Endothelial cell of umbilical vein (primary cell): ENCODE results near the gene COMMD2. TPM values are rescaled to one million over a fixed set of nuclear protein-coding genes. Genes with fewer than 3 reads are reported as not detected.

Experiments used
- BruUV-seq: library from RNA; stranded (reverse); fragments of 400-500 nt; replicated peaks from 2 replicates; lab custom pipeline; 2021; lab: Mats Ljungman, UMichigan
- CTCF ChIA-PET: fragments of 300-600, 350-600 bp; sonication (Branson Sonifier 250); formaldehyde crosslinking; loops from one replicate; lab custom pipeline; 2021; ENCODE audit warnings: antibody characterized with exemption, inconsistent platforms; lab: Charles Lee
- POLR2A ChIA-PET: fragments of 300-600, 350-600 bp; sonication (Branson Sonifier 250); formaldehyde crosslinking; loops from one replicate; lab custom pipeline; 2021; ENCODE audit warnings: antibody characterized with exemption, inconsistent platforms; lab: Charles Lee
- DNase-seq: peaks from one replicate; pipeline ENCODE4 v3.0.0-alpha.2; 2011; ENCODE audit warnings: low read depth, low spot score
- FAIRE-seq: peaks from 2 replicates; lab custom pipeline; 2011; peaks lifted over from hg19 to GRCh38; lab: Jason Lieb, UNC
- H2AFZ ChIP-seq: 2 replicates; pipeline ENCODE4 v1.6.0; 2012; ENCODE audit warnings: low read depth, low read length, control low read depth, inconsistent platforms
- H3K27ac ChIP-seq: 2 replicates; pipeline ENCODE4 v1.5.1; 2011; ENCODE audit warnings: low read depth, mild to moderate bottlenecking, control low read depth, low read length, moderate library complexity; ENCODE audit not compliant: insufficient read depth
- H3K27me3 ChIP-seq, 2 experiments: 2 replicates each; pipeline versions ENCODE4 v1.6.0 to v1.6.1; 2011; ENCODE audit warnings: low read length in 2 of 2, mixed read lengths in 1 of 2; ENCODE audit not compliant: control insufficient read depth in 2 of 2, insufficient read depth in 2 of 2
- H3K36me3 ChIP-seq, 2 experiments: 2 replicates in 1 of 2; 3 replicates in 1 of 2; pipeline ENCODE4 v1.5.1; 2011; ENCODE audit warnings: low read length in 2 of 2, mild to moderate bottlenecking in 1 of 2, moderate library complexity in 1 of 2; ENCODE audit not compliant: control insufficient read depth in 2 of 2, insufficient read depth in 2 of 2; ENCODE audit errors: extremely low read depth in 1 of 2
- H3K4me1 ChIP-seq: 3 replicates; pipeline ENCODE4 v1.5.1; 2011; ENCODE audit warnings: mild to moderate bottlenecking, low read length; ENCODE audit not compliant: control insufficient read depth, insufficient read depth; ENCODE audit errors: extremely low read depth
- H3K4me2 ChIP-seq: 2 replicates; pipeline ENCODE4 v1.6.1; 2011; ENCODE audit warnings: low read length, control low read depth, mixed read lengths; ENCODE audit not compliant: insufficient read depth
- H3K4me3 ChIP-seq, 3 experiments: fragments of 200-600 bp in 1 of 3; sonication (generic), shearing (Covaris generic) in 1 of 3; replicated peaks in 1 of 3; 2 replicates each; pipeline ENCODE4 v1.5.1; 2011 to 2016; ENCODE audit warnings: control low read depth in 3 of 3, low read length in 3 of 3, mild to moderate bottlenecking in 2 of 3, inconsistent platforms in 1 of 3, low read depth in 1 of 3, moderate library complexity in 1 of 3; ENCODE audit not compliant: insufficient read depth in 1 of 3
- H3K79me2 ChIP-seq: 2 replicates; pipeline ENCODE4 v1.6.0; 2012; ENCODE audit warnings: low read length, inconsistent platforms; ENCODE audit not compliant: control insufficient read depth, insufficient read depth
- H3K9ac ChIP-seq: replicated peaks from 2 replicates; pipeline ENCODE3; 2011; ENCODE audit warnings: low read length, control low read depth; ENCODE audit not compliant: insufficient read depth; ENCODE audit errors: extremely low read depth
- H3K9me1 ChIP-seq: replicated peaks from 3 replicates; pipeline ENCODE4 v1.6.0; 2011; ENCODE audit warnings: mild to moderate bottlenecking, low read length; ENCODE audit not compliant: control insufficient read depth, insufficient read depth; ENCODE audit errors: extremely low read depth
- H3K9me3 ChIP-seq: replicated peaks from 2 replicates; pipeline ENCODE4 v1.5.1; 2012; ENCODE audit warnings: low read length, inconsistent platforms; ENCODE audit not compliant: control insufficient read depth, insufficient read depth
- H4K20me1 ChIP-seq: replicated peaks from 2 replicates; pipeline ENCODE3; 2011; ENCODE audit warnings: mild to moderate bottlenecking, low read length; ENCODE audit not compliant: control insufficient read depth, insufficient read depth; ENCODE audit errors: extremely low read depth
- EZH2 ChIP-seq: IDR thresholded peaks from 2 replicates; pipeline ENCODE4 v1.6.1; 2012; ENCODE audit warnings: borderline replicate concordance, low read depth, mild to moderate bottlenecking, moderate library complexity, low read length, inconsistent platforms; ENCODE audit not compliant: severe bottlenecking
- FOS ChIP-seq: IDR thresholded peaks from 2 replicates; pipeline ENCODE4 v1.6.1; 2011; ENCODE audit warnings: mild to moderate bottlenecking, low read length, moderate library complexity, borderline replicate concordance; ENCODE audit not compliant: insufficient read depth
- GATA2 ChIP-seq: IDR thresholded peaks from 2 replicates; pipeline ENCODE4 v1.7.0; 2011; ENCODE audit warnings: low read depth, mild to moderate bottlenecking, moderate library complexity, mixed read lengths, low read length; ENCODE audit not compliant: insufficient read length, insufficient read depth
- JUN ChIP-seq: IDR thresholded peaks from 2 replicates; pipeline ENCODE4 v1.6.1; 2011; ENCODE audit warnings: borderline replicate concordance, low read depth; ENCODE audit not compliant: insufficient read length, insufficient read depth
- MYC ChIP-seq: IDR thresholded peaks from one replicate; pipeline ENCODE4 v1.6.1; 2011; ENCODE audit warnings: mild to moderate bottlenecking, low read depth, low read length
- POLR2A ChIP-seq: IDR thresholded peaks from 2 replicates; pipeline ENCODE4 v1.6.1; 2012; ENCODE audit warnings: low read depth, mild to moderate bottlenecking, control low read depth, low read length
- POLR2AphosphoS5 ChIP-seq: IDR thresholded peaks from 2 replicates; pipeline ENCODE4 v1.6.1; 2012; ENCODE audit warnings: low read depth, mild to moderate bottlenecking, control low read depth, low read length, moderate library complexity; ENCODE audit not compliant: insufficient read depth
- dilution Hi-C: fragments of 300-500 bp; cut with MboI; formaldehyde crosslinking; loops from one replicate; pipeline ENCODE4 v1.15.0; 2019; ENCODE audit warnings: low sequenced_read_pairs; ENCODE audit not compliant: extremely low pct_ligation_motif_present
- intact Hi-C: fragments of 100-400 bp; cut with micrococcal nuclease; formaldehyde crosslinking; loops from one replicate; pipeline ENCODE4 v1.10.0; 2022
- polyA plus RNA-seq, 4 experiments: library from polyadenylated mRNA; depleted of rRNA in 3 of 4; stranded (reverse) in 3 of 4; unstranded in 1 of 4; fragments of >200 nt; gene quantifications; 2 replicates each; pipeline versions ENCODE4 v1.2.1 to v1.2.3, GENCODE V29; 2011 to 2012; ENCODE audit warnings: missing spikeins in 1 of 4
- total RNA-seq: library from RNA; stranded (reverse); gene quantifications from 2 replicates; pipeline ENCODE4 v1.2.3, GENCODE V29; 2021
- TF ChIP-seq, protein P1 (sequence below): IDR thresholded peaks from 2 replicates; pipeline ENCODE4 v1.6.1; 2011; ENCODE audit not compliant: insufficient read depth, insufficient read length
- TF ChIP-seq, protein P2 (sequence below), 2 donors: IDR thresholded peaks; 1 replicate in 1 of 2; 2 replicates in 1 of 2; pipeline ENCODE4 v1.5.1; 2011; ENCODE audit warnings: low read length in 2 of 2, mild to moderate bottlenecking in 2 of 2, moderate library complexity in 2 of 2, control low read depth in 1 of 2, inconsistent platforms in 1 of 2, low read depth in 1 of 2; ENCODE audit not compliant: insufficient read depth in 1 of 2; ENCODE audit errors: extremely low read depth in 1 of 2

COMMD2 gene
- total and polyA plus RNA-seq, 2 donors (not counting 3 experiments of a cell fraction or from before 2014, with no cell fraction given): 18.3 to 51.0 TPM

DNA sequence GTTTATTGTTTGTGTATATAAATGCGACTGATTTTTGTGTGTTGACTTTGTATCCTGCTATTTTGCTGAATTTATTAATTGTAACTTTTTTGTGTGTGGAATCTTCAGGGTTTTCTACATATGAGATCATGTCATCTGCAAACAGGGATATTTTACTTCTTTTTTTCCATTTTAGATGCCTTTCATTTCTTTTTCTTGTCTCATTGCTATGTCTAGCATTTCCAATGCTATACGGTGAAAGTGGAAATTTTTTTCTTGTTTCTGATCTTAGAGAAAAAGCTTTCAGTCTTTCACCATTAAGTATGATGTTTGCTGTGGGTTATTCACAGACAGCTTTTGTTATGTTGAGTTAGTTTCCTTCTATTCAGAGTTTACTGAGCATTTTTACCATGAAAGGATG lies 31.4 kb downstream of the COMMD2 start:
- Histone ChIP-seq H3K27ac (no peak overlapping the region), H3K9me3 (peaks cover 2% of the 10 kb centered on the region), H3K4me2 (no peak overlapping the region), H3K36me3 (no peaks in the 10 kb centered on the region), H3K4me3 (no peak overlapping the region), H3K79me2 (no peaks in the 10 kb centered on the region), H4K20me1 (no peaks in the 10 kb centered on the region), H2AFZ (no peak overlapping the region), H3K4me1 (peaks cover 15% of the 10 kb centered on the region), H3K9me1 (no peaks in the 10 kb centered on the region), H3K9ac (no peak overlapping the region), H3K27me3 (no peaks in the 10 kb centered on the region)
- FAIRE-seq (no peak), DNase-seq (no peak)
- TF ChIP-seq GATA2 (no peak), JUN (no peak), FOS (no peak), POLR2AphosphoS5 (no peak), POLR2A (no peak), MYC (no peak), EZH2 (no peak)
- TF ChIP-seq, protein P1, sequence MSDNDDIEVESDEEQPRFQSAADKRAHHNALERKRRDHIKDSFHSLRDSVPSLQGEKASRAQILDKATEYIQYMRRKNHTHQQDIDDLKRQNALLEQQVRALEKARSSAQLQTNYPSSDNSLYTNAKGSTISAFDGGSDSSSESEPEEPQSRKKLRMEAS: no peak
- TF ChIP-seq, protein P2, sequence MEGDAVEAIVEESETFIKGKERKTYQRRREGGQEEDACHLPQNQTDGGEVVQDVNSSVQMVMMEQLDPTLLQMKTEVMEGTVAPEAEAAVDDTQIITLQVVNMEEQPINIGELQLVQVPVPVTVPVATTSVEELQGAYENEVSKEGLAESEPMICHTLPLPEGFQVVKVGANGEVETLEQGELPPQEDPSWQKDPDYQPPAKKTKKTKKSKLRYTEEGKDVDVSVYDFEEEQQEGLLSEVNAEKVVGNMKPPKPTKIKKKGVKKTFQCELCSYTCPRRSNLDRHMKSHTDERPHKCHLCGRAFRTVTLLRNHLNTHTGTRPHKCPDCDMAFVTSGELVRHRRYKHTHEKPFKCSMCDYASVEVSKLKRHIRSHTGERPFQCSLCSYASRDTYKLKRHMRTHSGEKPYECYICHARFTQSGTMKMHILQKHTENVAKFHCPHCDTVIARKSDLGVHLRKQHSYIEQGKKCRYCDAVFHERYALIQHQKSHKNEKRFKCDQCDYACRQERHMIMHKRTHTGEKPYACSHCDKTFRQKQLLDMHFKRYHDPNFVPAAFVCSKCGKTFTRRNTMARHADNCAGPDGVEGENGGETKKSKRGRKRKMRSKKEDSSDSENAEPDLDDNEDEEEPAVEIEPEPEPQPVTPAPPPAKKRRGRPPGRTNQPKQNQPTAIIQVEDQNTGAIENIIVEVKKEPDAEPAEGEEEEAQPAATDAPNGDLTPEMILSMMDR (IDR thresholded peaks at IDR 0.05; ENCODE audit: extremely low read depth in 1 of 2, insufficient read depth in 1 of 2, low read depth in 1 of 2, low read length in 2 of 2): no peak
- ChIA-PET CTCF (interaction anchor here (1.2 to 1.5 kb wide), 3 partner anchors 15 to 60 kb away, joined by 4 to 6 read pairs (median 5); no protein-coding TSS in a partner anchor), POLR2A (no interaction called here)
- intact Hi-C loops (no loop called here), dilution Hi-C loops (no loop called here)
- no TSS peak for BruUV-seq
